ENCODE measurements around the gene POU2AF3.

The POU2AF3 gene

GRCh38 chr11:111352231-111352746, 53.9 kb downstream of the POU2AF3 start:
- DNase-seq = no peak

DNA sequence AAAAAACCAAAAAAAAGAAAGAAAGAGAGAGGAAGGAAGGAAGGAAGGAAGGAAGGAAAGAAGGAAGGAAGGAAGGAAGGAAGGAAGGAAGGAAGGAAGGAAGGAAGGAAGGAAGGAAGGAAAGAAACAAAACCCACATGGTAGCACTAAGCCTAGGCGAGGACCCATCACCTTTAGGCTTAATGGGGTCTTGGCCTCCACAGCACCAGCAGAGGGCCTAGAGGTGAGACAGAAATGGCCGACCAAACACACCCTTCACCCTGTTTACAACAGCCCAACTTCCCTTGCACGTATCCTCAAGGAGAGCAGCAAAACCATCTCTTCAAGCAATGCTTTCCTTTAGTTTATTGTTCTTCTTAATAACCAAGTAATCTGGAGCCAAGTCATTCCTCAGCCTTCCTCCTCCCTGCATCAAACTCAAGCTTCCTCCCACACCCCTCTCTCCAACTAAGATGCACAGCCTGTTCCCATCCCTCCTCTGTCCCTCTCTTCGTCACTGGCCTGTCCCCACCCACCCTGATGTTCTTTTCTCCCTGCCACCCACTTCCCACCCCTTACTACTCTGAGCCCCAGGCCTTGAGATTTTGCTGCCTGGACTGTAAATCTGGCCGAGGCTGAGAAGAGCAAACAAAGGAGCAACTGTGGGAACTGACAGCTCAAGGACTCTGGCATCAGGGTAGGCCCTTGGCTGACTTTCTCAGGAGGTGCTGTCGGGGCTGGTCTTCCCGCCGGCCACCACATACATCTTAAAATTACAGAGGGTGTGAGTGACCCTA, 54.8 kb downstream of the POU2AF3 start:
- peak in 3 of 56 donors; percentile 5 to 13 (median 6) for DNase-seq

- no peak for DNase-seq
Observed at GRCh38 chr11:111353776-111354600, 55.6 kb downstream of the POU2AF3 start.

DNA sequence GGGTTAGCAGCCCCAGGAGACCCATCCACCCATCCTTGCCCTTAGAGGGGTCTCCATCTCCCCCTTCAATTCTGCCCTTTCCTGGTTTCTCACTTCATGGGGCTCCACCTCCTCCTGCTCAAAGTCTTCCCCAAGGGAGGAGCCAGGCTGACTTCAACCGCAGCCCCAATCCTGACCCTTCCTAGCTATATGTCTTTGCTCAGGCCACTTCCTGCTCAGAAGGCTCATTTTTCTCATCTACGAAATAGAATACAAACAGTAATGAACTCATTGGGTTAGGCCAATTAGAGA, 56.2 kb downstream of the POU2AF3 start:
- no peak for DNase-seq

GRCh38 chr11:111355101-111355500, 56.8 kb downstream of the POU2AF3 start:
- no peak for DNase-seq

DNA sequence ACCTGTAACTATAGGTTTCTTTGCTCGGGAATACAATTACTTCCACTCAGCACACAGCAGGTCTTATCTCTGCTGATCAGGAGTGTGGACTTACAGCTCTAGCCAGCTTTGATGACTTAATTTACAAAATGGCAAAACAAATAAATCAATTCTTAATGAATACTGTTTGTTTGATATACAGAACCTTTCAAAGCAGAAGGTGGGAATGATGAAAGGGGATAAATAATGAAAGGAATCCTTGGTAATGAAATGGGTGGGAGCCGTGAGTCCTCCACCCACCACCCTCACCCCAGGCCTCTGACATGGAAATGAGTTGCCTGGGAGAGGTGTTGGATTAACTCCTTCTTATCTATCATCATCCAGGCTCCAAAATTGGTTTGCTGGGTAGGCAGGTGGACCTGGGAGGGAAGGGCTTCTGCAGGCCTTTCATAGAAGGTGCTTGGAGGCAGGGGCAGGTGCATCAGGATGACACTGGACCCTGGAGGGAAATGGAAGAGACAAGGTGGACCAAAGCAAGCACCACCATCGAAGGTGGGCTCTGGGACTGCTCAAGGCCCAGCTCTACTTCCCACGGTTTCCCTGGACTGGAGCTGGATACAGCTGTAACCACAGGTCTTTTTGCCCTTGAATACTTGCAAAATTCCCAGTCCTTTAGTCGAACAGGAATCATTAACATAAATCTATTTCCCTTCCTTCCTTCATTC, 57.8 kb downstream of the POU2AF3 start:
- DNase-seq = no peak

GRCh38 chr11:111356660-111357048, 58.3 kb downstream of the POU2AF3 start:
- DNase-seq = no peak

DNA sequence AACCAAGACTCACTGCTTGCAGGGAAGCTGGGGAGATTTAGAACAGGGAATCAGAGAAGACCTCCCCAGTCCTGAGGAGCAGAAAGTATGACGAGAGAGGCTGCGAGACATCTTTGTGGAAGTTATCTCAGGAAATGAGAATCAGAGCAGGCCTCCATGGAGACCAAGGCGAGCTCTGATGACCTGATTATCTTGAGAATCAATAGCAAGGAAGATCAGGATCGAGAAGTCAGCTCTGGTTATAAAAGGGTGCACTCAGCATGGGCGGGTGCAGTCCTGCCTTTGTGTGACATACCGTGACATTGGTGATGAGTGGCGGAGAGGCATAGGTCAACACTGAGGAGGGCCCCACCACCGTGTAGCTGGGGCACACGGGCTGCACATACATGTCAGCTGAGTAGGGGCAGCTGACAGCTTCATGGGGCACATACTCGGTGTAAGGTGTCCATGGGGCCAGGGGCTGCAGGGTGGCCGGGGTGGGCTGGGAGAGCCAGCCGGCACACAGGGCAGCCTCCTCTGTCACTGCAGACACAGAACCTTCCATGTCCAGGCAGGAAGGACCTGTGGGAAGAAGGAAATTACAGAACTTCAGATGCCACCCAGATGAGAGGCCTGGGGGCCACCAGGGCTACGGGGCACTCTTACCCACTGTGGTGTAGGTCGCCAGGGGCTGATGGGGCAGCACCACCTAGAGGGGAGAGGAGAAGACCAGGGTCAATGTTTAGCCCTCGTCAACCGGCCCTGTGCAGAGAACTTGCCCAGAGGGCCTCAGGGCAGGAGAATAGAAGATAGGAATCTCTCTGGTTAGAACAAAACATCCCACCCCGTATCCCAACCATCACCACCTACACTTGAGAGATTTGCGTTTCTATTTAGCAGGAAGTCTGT, 59.0 kb downstream of the POU2AF3 start:
- DNase-seq = no peak
